GM12878 (cell line): ENCODE measurements around the gene NAA11.

ENCODE experiments used
- CTCF ChIP-seq, 3 experiments: IDR thresholded peaks in 2 of 3; conservative IDR thresholded peaks in 1 of 3; 2 replicates each; pipeline ENCODE4 v1.5.1; 2011; ENCODE audit warnings: low read depth in 3 of 3, low read length in 3 of 3, mild to moderate bottlenecking in 3 of 3, control low read depth in 2 of 3, moderate library complexity in 2 of 3, inconsistent platforms in 1 of 3, mixed read lengths in 1 of 3; ENCODE audit not compliant: control insufficient read depth in 2 of 3, insufficient read depth in 1 of 3; ENCODE audit errors: extremely low read depth in 1 of 3
- POLR2AphosphoS2 ChIP-seq: IDR thresholded peaks from 2 replicates; pipeline ENCODE4 v1.6.1; 2011; ENCODE audit warnings: low read depth, mild to moderate bottlenecking, low read length, improper control_type of control experiment, moderate library complexity
- SRF ChIP-seq, 2 experiments: IDR thresholded peaks; 2 replicates each; pipeline ENCODE4 v1.6.1; 2011; ENCODE audit warnings: low read depth in 2 of 2, low read length in 2 of 2, mild to moderate bottlenecking in 1 of 2, moderate library complexity in 1 of 2

GRCh38 chr4:79273915-79274314 lies 51.9 kb downstream of the NAA11 start:
- TF ChIP-seq CTCF (IDR thresholded peaks at IDR 0.05 in 2 of 3, conservative IDR thresholded peaks at IDR 0.05 in 1 of 3; ENCODE audit: control insufficient read depth in 2 of 3, extremely low read depth in 1 of 3, insufficient read depth in 1 of 3, low read depth in 3 of 3, low read length in 3 of 3): no peak
- TF ChIP-seq POLR2AphosphoS2: no peak
- no peak for TF ChIP-seq SRF (IDR thresholded peaks at IDR 0.05; ENCODE audit: low read depth in 2 of 2, low read length in 2 of 2)
